CD4-positive, alpha-beta T cell treated with Interleukin-17A for 1 hour (primary cell): ENCODE measurements around the gene TAP1.

Source experiments
- DNase-seq: peaks from one replicate; pipeline ENCODE4 v3.0.0-alpha.2; 2020

The TAP1 gene

GRCh38 chr6:32796848-32797776 is 56.4 kb downstream of the TAP1 start:
- DNase-seq, result peak; percentile 78
